Activated CD8-positive, alpha-beta T cell treated with anti-CD3 and anti-CD28 coated beads for 36 hours (primary cell): ENCODE results near the gene ALPK3. TPM values are rescaled to one million over a fixed set of nuclear protein-coding genes. Genes with fewer than 3 reads are reported as not detected.

Experiments
- ATAC-seq: fragments of 200-7000 bp; cut with Tn5 transposase; one replicate; pipeline ENCODE4 v1.10.0; 2021; ENCODE audit warnings: mild to moderate bottlenecking, moderate library complexity
- CTCF ChIA-PET: fragments of 350-600 bp; sonication (Branson Sonifier 250); formaldehyde crosslinking; loops from one replicate; lab custom pipeline; 2021; ENCODE audit warnings: antibody characterized with exemption; lab: Charles Lee
- POLR2A ChIA-PET: fragments of 350-600 bp; sonication (Branson Sonifier 250); formaldehyde crosslinking; loops from one replicate; lab custom pipeline; 2021; ENCODE audit warnings: antibody characterized with exemption; lab: Charles Lee
- DNase-seq: peaks from one replicate; pipeline ENCODE4 v3.0.0-alpha.2; 2020
- H3K27ac Mint-ChIP-seq: one replicate; pipeline ENCODE4 v1.8.0; 2021; ENCODE audit warnings: mild to moderate bottlenecking, mixed read lengths
- H3K27me3 Mint-ChIP-seq: one replicate; pipeline ENCODE4 v1.8.0; 2021; ENCODE audit warnings: mixed read lengths
- H3K36me3 Mint-ChIP-seq: one replicate; pipeline ENCODE4 v1.8.0; 2021; ENCODE audit warnings: low read depth, mixed read lengths
- H3K4me1 Mint-ChIP-seq: one replicate; pipeline ENCODE4 v1.8.0; 2021; ENCODE audit warnings: low read depth, mixed read lengths
- H3K4me3 Mint-ChIP-seq: one replicate; pipeline ENCODE4 v1.8.0; 2021; ENCODE audit warnings: mild to moderate bottlenecking, moderate library complexity, mixed read lengths
- H3K9me3 Mint-ChIP-seq: one replicate; pipeline ENCODE4 v1.8.0; 2021; ENCODE audit warnings: mixed read lengths
- CTCF ChIP-seq: fragments of 200-600 bp; IDR thresholded peaks from one replicate; pipeline ENCODE4 v1.8.0; 2022; ENCODE audit warnings: antibody characterized with exemption, mild to moderate bottlenecking
- intact Hi-C: fragments of 100-400 bp; cut with micrococcal nuclease; formaldehyde crosslinking; loops from one replicate; pipeline ENCODE4 v1.10.0; 2022
- total RNA-seq, 2 experiments: library from RNA; stranded (reverse); gene quantifications; one replicate each; pipeline ENCODE4 v1.2.3, GENCODE V29; 2021

ALPK3 gene
- total RNA-seq, 2 experiments from 2014 or later: 0.04 to 0.16 TPM

GRCh38 chr15:84814916-84815315 lies 2.2 kb upstream of the ALPK3 start:
- CTCF ChIA-PET: no interaction called here
- intact Hi-C loops: no loop called here

GRCh38 chr15:84817466-84818081 lies 418 bp downstream of the ALPK3 start:
- Mint-ChIP-seq H3K27me3 (peaks cover 9% of the 10 kb centered on the region), H3K4me3 (no peak overlapping the region), H3K27ac (no peak overlapping the region), H3K9me3 (no peaks in the 10 kb centered on the region), H3K36me3 (no peaks in the 10 kb centered on the region), H3K4me1 (peaks cover 8% of the 10 kb centered on the region)
- DNase-seq: no peak
- POLR2A ChIA-PET: no interaction called here
- no peak for TF ChIP-seq CTCF
- intact Hi-C loops: no loop called here
- CTCF ChIA-PET: interaction anchor here (1.0 to 1.2 kb wide), 2 partner anchors 10 to 29 kb away, joined by 3 to 5 read pairs; no protein-coding TSS in a partner anchor
- peak; percentile 50 for ATAC-seq

More at GRCh38 chr15:84814916-84815315, 2.2 kb upstream of the ALPK3 start:
- no peak overlapping the region for H3K4me3 Mint-ChIP-seq
- DNase-seq: no peak
- ATAC-seq: no peak
- no peaks in the 10 kb centered on the region for H3K36me3 Mint-ChIP-seq
- H3K4me1 Mint-ChIP-seq: peaks cover 8% of the 10 kb centered on the region
- POLR2A ChIA-PET: interaction anchor here (1.2 kb wide), 1 partner anchor 9 kb away, joined by 5 read pairs; no protein-coding TSS in a partner anchor
- no peak for TF ChIP-seq CTCF
- H3K27me3 Mint-ChIP-seq: peaks cover 9% of the 10 kb centered on the region
- no peaks in the 10 kb centered on the region for H3K9me3 Mint-ChIP-seq
- H3K27ac Mint-ChIP-seq: no peak overlapping the region

DNA sequence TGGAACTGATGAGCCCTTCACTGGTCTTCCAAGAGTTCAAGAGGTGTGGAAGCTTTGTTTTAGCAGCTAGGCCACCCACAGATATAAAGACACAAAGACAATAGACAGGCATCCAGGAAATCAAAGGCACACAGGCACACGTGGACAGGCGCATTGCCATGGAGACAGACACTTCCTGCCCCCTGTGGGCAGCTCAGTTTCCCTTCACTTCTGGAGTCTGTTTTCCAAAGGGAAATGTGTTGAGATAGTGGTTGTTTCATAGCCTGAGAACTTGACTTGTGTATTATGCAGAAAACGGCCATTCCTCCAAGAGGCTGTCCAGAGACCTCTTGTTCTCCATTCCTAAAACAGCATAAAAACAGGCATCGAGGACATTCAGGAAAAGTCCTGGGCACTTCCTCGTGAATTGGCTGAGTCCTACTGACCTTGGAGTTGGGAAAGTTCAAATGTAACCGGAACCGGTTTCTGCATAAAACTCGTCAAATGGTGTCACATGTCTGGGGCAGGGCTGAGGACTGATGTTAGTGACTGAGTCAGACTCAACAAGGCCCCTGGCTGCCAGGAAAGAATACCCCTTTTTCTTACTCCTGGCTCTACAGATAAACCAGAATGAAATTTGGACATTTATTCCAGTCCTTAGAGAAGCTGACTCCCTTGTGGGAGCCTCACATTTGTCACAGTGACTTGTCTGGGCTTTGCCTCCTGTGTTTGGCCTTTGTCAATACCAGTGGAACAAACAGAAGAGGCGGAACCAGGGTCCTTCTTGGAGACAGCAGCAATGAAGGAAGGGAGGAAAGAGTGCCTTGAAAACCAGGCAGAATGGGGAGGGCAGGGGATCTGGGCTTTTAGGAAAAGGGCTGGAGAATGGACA lies 1.3 kb downstream of the ALPK3 start:
- intact Hi-C loops: no loop called here
- Mint-ChIP-seq H3K36me3 (no peaks in the 10 kb centered on the region), H3K9me3 (no peaks in the 10 kb centered on the region), H3K27ac (peak overlapping the region; percentile 50), H3K4me1 (peaks cover 8% of the 10 kb centered on the region), H3K4me3 (no peak overlapping the region), H3K27me3 (peaks cover 9% of the 10 kb centered on the region)
- POLR2A ChIA-PET: no interaction called here
- DNase-seq: peak; percentile 17
- TF ChIP-seq CTCF: no peak
- peak; percentile 28 for ATAC-seq
- CTCF ChIA-PET: interaction anchor here (1.0 to 1.2 kb wide), 2 partner anchors 11 to 28 kb away, joined by 3 to 5 read pairs; no protein-coding TSS in a partner anchor

- no peak for ATAC-seq
- Mint-ChIP-seq H3K4me3 (no peak overlapping the region), H3K27me3 (peaks cover 9% of the 10 kb centered on the region), H3K9me3 (no peaks in the 10 kb centered on the region), H3K36me3 (no peaks in the 10 kb centered on the region), H3K27ac (no peak overlapping the region), H3K4me1 (peaks cover 8% of the 10 kb centered on the region)
- ChIA-PET CTCF (interaction anchor here (0.7 kb wide), 1 partner anchor 9 kb away, joined by 4 read pairs; no protein-coding TSS in a partner anchor), POLR2A (interaction anchor here (0.8 kb wide), 1 partner anchor 10 kb away, joined by 3 read pairs; no protein-coding TSS in a partner anchor)
- no peak for TF ChIP-seq CTCF
- intact Hi-C loops: no loop called here
- DNase-seq: no peak
These were observed 2.2 kb downstream of the ALPK3 start for GRCh38 chr15:84819291-84819768.
